Neural cell (in vitro differentiated cells): Measurements from ENCODE around the gene CPNE1. TPM values are rescaled to one million over a fixed set of nuclear protein-coding genes. Genes with fewer than 3 reads are reported as not detected.

ENCODE experiments used
- H2AFZ ChIP-seq: fragments of 200-600, 300-800 bp; sonication (generic), shearing (Covaris generic); 2 replicates; pipeline ENCODE4 v1.6.0; 2014; ENCODE audit warnings: low read depth, mild to moderate bottlenecking, antibody characterized with exemption, low read length, moderate library complexity
- H3F3A ChIP-seq: fragments of 200-600 bp; shearing (Covaris generic); 2 replicates; pipeline ENCODE4 v1.6.1; 2016; ENCODE audit warnings: mild to moderate bottlenecking, moderate library complexity, mixed read lengths, antibody characterized with exemption, low read length; ENCODE audit not compliant: insufficient read depth, poor library complexity, severe bottlenecking
- H3K27ac ChIP-seq: fragments of 200-600, 300-800 bp; sonication (generic), shearing (Covaris generic); 2 replicates; pipeline ENCODE4 v1.5.1; 2014; ENCODE audit warnings: mild to moderate bottlenecking, low read length, moderate library complexity
- H3K27me3 ChIP-seq: fragments of 300-800, 200-600 bp; sonication (generic), shearing (Covaris generic); 2 replicates; pipeline ENCODE4 v1.6.0; 2014; ENCODE audit warnings: mild to moderate bottlenecking, low read depth, low read length, moderate library complexity; ENCODE audit not compliant: insufficient read depth
- H3K36me3 ChIP-seq: fragments of 300-800, 200-600 bp; sonication (generic), shearing (Covaris generic); 2 replicates; pipeline ENCODE4 v1.5.1; 2014; ENCODE audit warnings: mild to moderate bottlenecking, antibody characterized with exemption, low read length, moderate library complexity; ENCODE audit not compliant: insufficient read depth
- H3K4me2 ChIP-seq: fragments of 300-800, 200-600 bp; sonication (generic), shearing (Covaris generic); 2 replicates; pipeline ENCODE4 v1.6.0; 2014; ENCODE audit warnings: mild to moderate bottlenecking, low read length
- H3K4me3 ChIP-seq: fragments of 300-800, 200-600 bp; sonication (generic), shearing (Covaris generic); 2 replicates; pipeline ENCODE4 v1.5.1; 2014; ENCODE audit warnings: mild to moderate bottlenecking, low read length, moderate library complexity
- H3K79me2 ChIP-seq: fragments of 200-600 bp; shearing (Covaris generic); replicated peaks from 2 replicates; pipeline ENCODE4 v1.6.0; 2014; ENCODE audit warnings: mild to moderate bottlenecking, low read length, moderate library complexity; ENCODE audit not compliant: insufficient read depth
- H3K9ac ChIP-seq: fragments of 300-800, 200-600 bp; sonication (generic), shearing (Covaris generic); 2 replicates; pipeline ENCODE4 v1.6.1; 2016; ENCODE audit warnings: mild to moderate bottlenecking, low read length, mixed read lengths
- H3K9me2 ChIP-seq: fragments of 200-600 bp; shearing (Covaris generic); 2 replicates; pipeline ENCODE4 v1.6.1; 2016; ENCODE audit warnings: mild to moderate bottlenecking, low read length, mixed read lengths; ENCODE audit not compliant: insufficient read depth
- H3K9me3 ChIP-seq: fragments of 200-600, 300-800 bp; sonication (generic), shearing (Covaris generic); 2 replicates; pipeline ENCODE4 v1.6.1; 2016; ENCODE audit warnings: mild to moderate bottlenecking, mixed run types, low read length, moderate library complexity, mixed read lengths
- H4K20me1 ChIP-seq: fragments of 200-600 bp; shearing (Covaris generic); 2 replicates; pipeline ENCODE4 v1.6.1; 2016; ENCODE audit warnings: mild to moderate bottlenecking, mixed run types; ENCODE audit not compliant: insufficient read depth
- EP300 ChIP-seq: fragments of 450-650 bp; conservative IDR thresholded peaks from 2 replicates; pipeline ENCODE4 v1.6.1; 2014; ENCODE audit warnings: antibody characterized with exemption, mild to moderate bottlenecking, moderate library complexity; ENCODE audit not compliant: poor library complexity, severe bottlenecking
- EZH2 ChIP-seq: fragments of 200-600, 300-800 bp; shearing (Covaris generic), sonication (generic); IDR thresholded peaks from 2 replicates; pipeline ENCODE4 v1.6.1; 2014; ENCODE audit warnings: antibody characterized with exemption, low read length, borderline replicate concordance, mild to moderate bottlenecking; ENCODE audit not compliant: insufficient read depth, poor library complexity, severe bottlenecking
- MXI1 ChIP-seq: fragments of 450-650 bp; conservative IDR thresholded peaks from 2 replicates; pipeline ENCODE4 v1.6.1; 2014; ENCODE audit warnings: antibody characterized with exemption, mild to moderate bottlenecking; ENCODE audit not compliant: poor library complexity, severe bottlenecking
- POLR2AphosphoS5 ChIP-seq: IDR thresholded peaks from 2 replicates; pipeline ENCODE4 v1.6.1; 2012
- RAD21 ChIP-seq: fragments of 450-650 bp; conservative IDR thresholded peaks from 2 replicates; pipeline ENCODE4 v1.6.1; 2014; ENCODE audit warnings: antibody characterized with exemption, mild to moderate bottlenecking, moderate library complexity
- SMC3 ChIP-seq: fragments of 450-650 bp; conservative IDR thresholded peaks from 2 replicates; pipeline ENCODE4 v1.6.1; 2014; ENCODE audit warnings: antibody characterized with exemption, mild to moderate bottlenecking, moderate library complexity; ENCODE audit not compliant: poor library complexity
- TAF1 ChIP-seq: IDR thresholded peaks from 2 replicates; pipeline ENCODE4 v1.6.1; 2012; ENCODE audit warnings: low read depth
- polyA plus RNA-seq: library from polyadenylated mRNA; depleted of rRNA; stranded (reverse); fragments of >200 nt; gene quantifications from 2 replicates; pipeline ENCODE4 v1.2.3, GENCODE V29; 2014
- TF ChIP-seq, protein P1 (sequence below): IDR thresholded peaks from 2 replicates; pipeline ENCODE4 v1.6.1; 2012; ENCODE audit warnings: borderline replicate concordance
- TF ChIP-seq, protein P2 (sequence below): fragments of 450-650 bp; IDR thresholded peaks from 2 replicates; pipeline ENCODE4 v1.5.1; 2014; ENCODE audit warnings: antibody characterized with exemption, mild to moderate bottlenecking, moderate library complexity; ENCODE audit not compliant: poor library complexity, severe bottlenecking

The CPNE1 gene
- polyA plus RNA-seq, 1 donor from 2014 or later = 148 TPM

DNA sequence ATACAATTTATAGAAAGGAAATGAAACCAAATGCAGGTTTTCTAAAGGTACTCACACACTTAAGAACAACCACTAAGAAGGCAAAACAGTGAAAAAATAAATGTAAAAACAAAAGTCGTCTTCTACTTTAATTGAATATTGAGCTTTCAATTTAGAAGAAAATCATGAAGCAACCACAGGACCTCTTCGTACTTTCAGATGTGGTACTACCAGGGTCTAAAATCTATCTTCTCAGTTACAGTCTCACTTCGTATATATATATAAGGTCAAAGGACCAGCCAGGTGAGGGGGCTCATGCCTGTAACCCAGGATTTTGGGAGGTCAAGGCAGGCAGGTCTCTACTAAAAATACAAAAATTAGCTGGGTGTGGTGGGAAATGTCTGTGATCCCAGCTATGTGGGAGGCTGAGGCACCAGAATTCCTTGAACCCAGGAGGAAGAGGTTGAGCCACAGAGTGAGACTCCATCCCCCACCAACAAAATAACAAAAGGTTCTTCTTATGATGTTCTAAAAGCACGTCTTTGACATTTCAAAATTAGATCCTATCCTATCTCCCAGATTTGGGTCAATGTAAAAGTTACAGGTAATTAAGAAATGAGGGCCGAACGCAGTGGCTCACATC lies 47.0 kb upstream of the CPNE1 start:
- H3K9me3 ChIP-seq = no peaks in the 10 kb centered on the region
- no peak overlapping the region for H3K9ac ChIP-seq
- H4K20me1 ChIP-seq = peaks cover 26% of the 10 kb centered on the region
- H3K27me3 ChIP-seq = no peaks in the 10 kb centered on the region
- no peak overlapping the region for H2AFZ ChIP-seq
- H3K79me2 ChIP-seq = peaks cover 45% of the 10 kb centered on the region
- no peak overlapping the region for H3K27ac ChIP-seq
- TF ChIP-seq POLR2AphosphoS5 = no peak
- TF ChIP-seq EP300 = no peak
- TF ChIP-seq EZH2 = no peak
- no peak for TF ChIP-seq MXI1
- no peak for TF ChIP-seq RAD21
- TF ChIP-seq, protein P1, sequence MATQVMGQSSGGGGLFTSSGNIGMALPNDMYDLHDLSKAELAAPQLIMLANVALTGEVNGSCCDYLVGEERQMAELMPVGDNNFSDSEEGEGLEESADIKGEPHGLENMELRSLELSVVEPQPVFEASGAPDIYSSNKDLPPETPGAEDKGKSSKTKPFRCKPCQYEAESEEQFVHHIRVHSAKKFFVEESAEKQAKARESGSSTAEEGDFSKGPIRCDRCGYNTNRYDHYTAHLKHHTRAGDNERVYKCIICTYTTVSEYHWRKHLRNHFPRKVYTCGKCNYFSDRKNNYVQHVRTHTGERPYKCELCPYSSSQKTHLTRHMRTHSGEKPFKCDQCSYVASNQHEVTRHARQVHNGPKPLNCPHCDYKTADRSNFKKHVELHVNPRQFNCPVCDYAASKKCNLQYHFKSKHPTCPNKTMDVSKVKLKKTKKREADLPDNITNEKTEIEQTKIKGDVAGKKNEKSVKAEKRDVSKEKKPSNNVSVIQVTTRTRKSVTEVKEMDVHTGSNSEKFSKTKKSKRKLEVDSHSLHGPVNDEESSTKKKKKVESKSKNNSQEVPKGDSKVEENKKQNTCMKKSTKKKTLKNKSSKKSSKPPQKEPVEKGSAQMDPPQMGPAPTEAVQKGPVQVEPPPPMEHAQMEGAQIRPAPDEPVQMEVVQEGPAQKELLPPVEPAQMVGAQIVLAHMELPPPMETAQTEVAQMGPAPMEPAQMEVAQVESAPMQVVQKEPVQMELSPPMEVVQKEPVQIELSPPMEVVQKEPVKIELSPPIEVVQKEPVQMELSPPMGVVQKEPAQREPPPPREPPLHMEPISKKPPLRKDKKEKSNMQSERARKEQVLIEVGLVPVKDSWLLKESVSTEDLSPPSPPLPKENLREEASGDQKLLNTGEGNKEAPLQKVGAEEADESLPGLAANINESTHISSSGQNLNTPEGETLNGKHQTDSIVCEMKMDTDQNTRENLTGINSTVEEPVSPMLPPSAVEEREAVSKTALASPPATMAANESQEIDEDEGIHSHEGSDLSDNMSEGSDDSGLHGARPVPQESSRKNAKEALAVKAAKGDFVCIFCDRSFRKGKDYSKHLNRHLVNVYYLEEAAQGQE = no peak
- TF ChIP-seq TAF1 = no peak
- TF ChIP-seq, protein P2, sequence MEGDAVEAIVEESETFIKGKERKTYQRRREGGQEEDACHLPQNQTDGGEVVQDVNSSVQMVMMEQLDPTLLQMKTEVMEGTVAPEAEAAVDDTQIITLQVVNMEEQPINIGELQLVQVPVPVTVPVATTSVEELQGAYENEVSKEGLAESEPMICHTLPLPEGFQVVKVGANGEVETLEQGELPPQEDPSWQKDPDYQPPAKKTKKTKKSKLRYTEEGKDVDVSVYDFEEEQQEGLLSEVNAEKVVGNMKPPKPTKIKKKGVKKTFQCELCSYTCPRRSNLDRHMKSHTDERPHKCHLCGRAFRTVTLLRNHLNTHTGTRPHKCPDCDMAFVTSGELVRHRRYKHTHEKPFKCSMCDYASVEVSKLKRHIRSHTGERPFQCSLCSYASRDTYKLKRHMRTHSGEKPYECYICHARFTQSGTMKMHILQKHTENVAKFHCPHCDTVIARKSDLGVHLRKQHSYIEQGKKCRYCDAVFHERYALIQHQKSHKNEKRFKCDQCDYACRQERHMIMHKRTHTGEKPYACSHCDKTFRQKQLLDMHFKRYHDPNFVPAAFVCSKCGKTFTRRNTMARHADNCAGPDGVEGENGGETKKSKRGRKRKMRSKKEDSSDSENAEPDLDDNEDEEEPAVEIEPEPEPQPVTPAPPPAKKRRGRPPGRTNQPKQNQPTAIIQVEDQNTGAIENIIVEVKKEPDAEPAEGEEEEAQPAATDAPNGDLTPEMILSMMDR = no peak
- TF ChIP-seq SMC3 = no peak
- H3K4me2 ChIP-seq = no peak overlapping the region
- H3K36me3 ChIP-seq = peaks cover 8% of the 10 kb centered on the region
- H3K9me2 ChIP-seq = no peaks in the 10 kb centered on the region
- no peak overlapping the region for H3K4me3 ChIP-seq
- peaks cover 7% of the 10 kb centered on the region for H3F3A ChIP-seq

DNA sequence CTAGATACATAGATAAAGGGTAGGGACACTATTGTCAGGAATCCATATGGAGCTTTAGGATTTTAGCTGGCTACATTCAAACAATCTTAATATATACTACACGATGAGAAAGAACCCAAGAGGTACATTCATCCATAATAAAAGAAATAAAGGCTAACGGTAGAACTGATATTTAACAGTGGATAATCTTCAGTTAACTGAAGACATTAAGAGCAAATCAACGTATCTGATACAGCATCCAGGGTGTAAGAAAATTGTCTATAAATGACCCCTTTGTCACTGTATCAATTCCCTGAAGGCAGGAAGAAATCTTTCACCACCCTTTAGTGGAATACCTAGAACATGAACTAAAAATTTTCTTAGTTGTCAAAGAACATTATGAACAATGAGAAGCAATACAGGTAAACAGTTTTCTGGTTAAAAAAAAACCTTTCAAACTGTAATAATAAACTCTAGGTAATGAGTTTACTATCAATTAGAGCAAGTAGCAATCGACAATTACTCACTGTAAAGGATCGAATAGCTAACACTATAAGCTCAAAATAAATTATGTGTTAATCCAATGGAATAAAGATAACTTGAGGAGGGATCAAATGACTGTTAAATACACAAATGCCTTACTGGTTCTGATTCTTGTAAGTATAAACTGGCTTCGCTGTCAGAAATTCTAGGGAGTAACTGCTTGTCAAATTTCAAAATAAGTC lies 46.3 kb upstream of the CPNE1 start:
- no peak overlapping the region for H3K9ac ChIP-seq
- no peak overlapping the region for H3K27ac ChIP-seq
- no peaks in the 10 kb centered on the region for H3K27me3 ChIP-seq
- peaks cover 8% of the 10 kb centered on the region for H3K36me3 ChIP-seq
- TF ChIP-seq, protein P1 = no peak
- no peak for TF ChIP-seq POLR2AphosphoS5
- TF ChIP-seq, protein P2 = no peak
- TF ChIP-seq MXI1 = no peak
- TF ChIP-seq RAD21 = no peak
- no peak for TF ChIP-seq SMC3
- TF ChIP-seq TAF1 = no peak
- no peak for TF ChIP-seq EZH2
- no peak for TF ChIP-seq EP300
- no peaks in the 10 kb centered on the region for H3K9me3 ChIP-seq
- peaks cover 40% of the 10 kb centered on the region for H3K79me2 ChIP-seq
- H3K9me2 ChIP-seq = no peaks in the 10 kb centered on the region
- H2AFZ ChIP-seq = no peak overlapping the region
- H3K4me3 ChIP-seq = no peak overlapping the region
- peaks cover 7% of the 10 kb centered on the region for H3F3A ChIP-seq
- no peak overlapping the region for H3K4me2 ChIP-seq
- H4K20me1 ChIP-seq = peaks cover 27% of the 10 kb centered on the region
